PC-3 (cell line): ENCODE data around the gene ERBB2.

ENCODE experiments used
- CTCF ChIP-seq: fragments of 300-600 bp; sonication (generic); conservative IDR thresholded peaks from 2 replicates; pipeline ENCODE4 v1.5.1; 2017; ENCODE audit warnings: antibody characterized with exemption, low read depth, mild to moderate bottlenecking, low read length
- EZH2 ChIP-seq: fragments of 300-600 bp; sonication (generic); IDR thresholded peaks from one replicate; pipeline ENCODE4 v1.6.1; 2017; ENCODE audit warnings: antibody characterized with exemption, mild to moderate bottlenecking, low read length; ENCODE audit not compliant: unreplicated experiment
- EZH2phosphoT487 ChIP-seq: fragments of 300-600 bp; sonication (generic); IDR thresholded peaks from 2 replicates; pipeline ENCODE4 v1.6.1; 2018; ENCODE audit warnings: mild to moderate bottlenecking, antibody characterized with exemption, low read length, borderline replicate concordance

DNA sequence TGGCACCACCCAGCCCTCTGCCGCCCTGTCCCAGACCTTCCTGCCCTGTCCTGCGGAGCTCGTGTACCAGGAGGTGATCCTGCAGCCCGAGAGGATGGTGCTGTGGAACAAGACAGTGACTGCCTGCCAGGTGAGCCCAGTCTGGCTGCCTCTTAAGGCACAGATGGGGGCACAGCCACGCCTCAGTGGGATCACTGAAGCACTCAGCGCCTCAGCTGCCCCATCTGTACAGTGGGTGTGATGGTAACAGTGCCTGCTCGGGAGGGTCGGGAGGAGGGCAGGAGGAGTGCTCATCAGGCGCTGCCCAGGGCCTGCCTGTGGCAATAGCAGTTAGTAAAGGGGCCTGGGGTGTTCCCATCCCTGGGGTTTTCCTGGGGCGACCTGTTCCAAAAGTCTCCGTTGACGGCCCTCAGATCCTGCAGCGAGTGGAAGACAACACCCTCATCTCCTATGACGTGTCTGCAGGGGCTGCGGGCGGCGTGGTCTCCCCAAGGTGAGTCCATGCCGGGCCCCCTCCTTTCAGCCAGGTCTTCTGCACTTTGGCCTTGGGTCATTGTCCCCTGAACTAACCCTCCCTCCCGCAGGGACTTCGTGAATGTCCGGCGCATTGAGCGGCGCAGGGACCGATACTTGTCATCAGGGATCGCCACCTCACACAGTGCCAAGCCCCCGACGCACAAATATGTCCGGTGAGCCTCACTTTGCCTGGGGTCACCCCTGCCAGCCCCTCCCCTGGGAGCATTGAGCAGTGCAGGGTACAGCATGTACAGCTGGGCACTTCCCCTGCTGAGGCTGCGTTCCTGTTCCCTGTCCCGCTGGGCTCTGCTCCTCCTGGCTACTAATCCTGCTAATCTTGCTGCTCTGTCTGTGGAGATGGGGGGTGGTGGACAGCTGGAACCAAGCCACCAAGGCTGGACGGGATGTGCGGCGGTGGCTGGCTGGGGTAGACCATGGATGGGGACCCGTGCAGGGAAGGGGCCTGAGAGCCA, 39.2 kb upstream of the ERBB2 start:
- TF ChIP-seq CTCF (no peak), EZH2 (no peak), EZH2phosphoT487 (no peak)
